Spleen (tissue), 7 donors: ENCODE data around the gene SCAND1.

Experiments
- CTCF ChIP-seq, 11 experiments: fragments of 200-600 bp in 7 of 11; fragments of 450-650 bp in 4 of 11; sonication (generic) in 4 of 11; IDR thresholded peaks in 8 of 11; conservative IDR thresholded peaks in 3 of 11; 1 replicate in 7 of 11; 2 replicates in 4 of 11; pipeline versions ENCODE4 v1.4.0 to v1.8.0; 2016 to 2021; ENCODE audit warnings: antibody characterized with exemption in 11 of 11, inconsistent platforms in 4 of 11, mild to moderate bottlenecking in 1 of 11
- POLR2A ChIP-seq, 3 donors: fragments of 450-650 bp; IDR thresholded peaks; one replicate each; pipeline ENCODE4 v1.5.1; 2017; ENCODE audit warnings: antibody characterized with exemption in 3 of 3, mild to moderate bottlenecking in 1 of 3
- POLR2AphosphoS5 ChIP-seq, 3 donors: sonication (generic); formaldehyde crosslinking; IDR thresholded peaks; one replicate each; pipeline ENCODE4 v1.5.1; 2017; ENCODE audit warnings: antibody characterized with exemption in 3 of 3
- donor health status: DM: no; HTN: no; CAD: no; lungs with moderate emphysema.
- donor health status: DM: no; HTN: no; CAD: no.
- donor health status: DM: no; HTN: no; CAD: no.

GRCh38 chr20:35953387-35954199, 709 bp downstream of the SCAND1 start:
- TF ChIP-seq POLR2A (IDR thresholded peaks at IDR 0.05) = no peak
- TF ChIP-seq CTCF (IDR thresholded peaks at IDR 0.05 in 8 of 11, conservative IDR thresholded peaks at IDR 0.05 in 3 of 11) = no peak
- peak in 1 of 3 donors; percentile 28 for TF ChIP-seq POLR2AphosphoS5 (IDR thresholded peaks at IDR 0.05)
